K562 (cell line): ENCODE results near the gene CD36. TPM values are rescaled to one million over a fixed set of nuclear protein-coding genes. Genes with fewer than 3 reads are reported as not detected.

Source experiments
- ATAC-seq: fragments of 200-7000 bp; cut with Tn5 transposase; 3 replicates; pipeline ENCODE4 v1.9.1; 2020; ENCODE audit warnings: moderate library complexity
- BruUV-seq: library from RNA; stranded (reverse); fragments of 400-500 nt; replicated peaks from 2 replicates; lab custom pipeline; 2021; lab: Mats Ljungman, UMichigan
- CTCF ChIA-PET: fragments of 300-600 bp; formaldehyde crosslinking; extraction: SDS; loops from one replicate; lab custom pipeline; 2021; ENCODE audit warnings: low intra/inter-chr PET ratio; lab: Yijun Ruan, JAX
- POLR2A ChIA-PET: fragments of 300-600, 350-650 bp; sonication (Branson Sonifier 250); formaldehyde crosslinking; extraction: SDS; loops from one replicate; lab custom pipeline; 2021; ENCODE audit warnings: antibody characterized with exemption, inconsistent platforms; lab: Yijun Ruan, JAX
- DNase-seq, 4 experiments: peaks; one replicate each; pipeline versions ENCODE4 v3.0.0 to v3.0.0-alpha.2; 2011 to 2018; ENCODE audit warnings: low spot score in 3 of 4, mixed read lengths in 3 of 4; ENCODE audit errors: extremely low read depth in 1 of 4
- FAIRE-seq: peaks from 2 replicates; lab custom pipeline; 2011; peaks lifted over from hg19 to GRCh38; lab: Jason Lieb, UNC
- H2AFZ ChIP-seq: 2 replicates; pipeline ENCODE4 v1.6.0; 2011; ENCODE audit warnings: low read depth, low read length, control low read depth, inconsistent platforms
- H3K27ac ChIP-seq: fragments of 200-600 bp; 3 replicates; pipeline ENCODE4 v1.8.0; 2011; ENCODE audit warnings: low read depth, mild to moderate bottlenecking, control low read depth, inconsistent platforms, low read length, moderate library complexity, mixed read lengths; ENCODE audit errors: extremely low read depth
- H3K27me3 ChIP-seq, 2 experiments: fragments of 300-600 bp in 1 of 2; 2 replicates in 1 of 2; 3 replicates in 1 of 2; pipeline versions ENCODE4 v1.6.0 to v1.8.0; 2011; ENCODE audit warnings: inconsistent platforms in 2 of 2, low read length in 2 of 2, mild to moderate bottlenecking in 1 of 2, mixed read lengths in 1 of 2, moderate library complexity in 1 of 2; ENCODE audit not compliant: control insufficient read depth in 2 of 2, insufficient read depth in 2 of 2
- H3K36me3 ChIP-seq: fragments of 300-600 bp; 3 replicates; pipeline ENCODE4 v1.8.0; 2011; ENCODE audit warnings: mild to moderate bottlenecking, low read length, inconsistent platforms; ENCODE audit not compliant: control insufficient read depth, insufficient read depth
- H3K4me1 ChIP-seq, 2 experiments: fragments of 200-600 bp in 1 of 2; replicated peaks in 1 of 2; 2 replicates in 1 of 2; 3 replicates in 1 of 2; pipeline versions ENCODE4 v1.5.1 to v1.8.0; 2011; ENCODE audit warnings: inconsistent platforms in 2 of 2, low read length in 2 of 2, mild to moderate bottlenecking in 1 of 2, mixed read lengths in 1 of 2, moderate library complexity in 1 of 2; ENCODE audit not compliant: control insufficient read depth in 2 of 2, insufficient read depth in 2 of 2
- H3K4me2 ChIP-seq: 2 replicates; pipeline ENCODE4 v1.6.1; 2011; ENCODE audit warnings: low read length, control low read depth, inconsistent platforms, mixed read lengths; ENCODE audit not compliant: insufficient read depth
- H3K4me3 ChIP-seq: fragments of 200-600 bp; sonication (generic), shearing (Covaris generic); 2 replicates; pipeline ENCODE4 v1.5.1; 2016; ENCODE audit warnings: control low read depth, inconsistent platforms
- H3K79me2 ChIP-seq: fragments of 200-600 bp; 3 replicates; pipeline ENCODE4 v1.8.0; 2011; ENCODE audit warnings: low read length, inconsistent platforms; ENCODE audit not compliant: control insufficient read depth, insufficient read depth
- H3K9ac ChIP-seq, 2 experiments: 2 replicates each; pipeline versions ENCODE4 v1.6.0 to v1.6.1; 2011; ENCODE audit warnings: low read depth in 2 of 2, low read length in 2 of 2, control low read depth in 1 of 2, inconsistent platforms in 1 of 2, mild to moderate bottlenecking in 1 of 2, mixed read lengths in 1 of 2; ENCODE audit not compliant: insufficient read depth in 1 of 2
- H3K9me1 ChIP-seq: one replicate; pipeline ENCODE4 v1.6.0; 2011; ENCODE audit warnings: inconsistent platforms, mild to moderate bottlenecking, low read length, moderate library complexity; ENCODE audit not compliant: control insufficient read depth, insufficient read depth
- H3K9me3 ChIP-seq: replicated peaks from 2 replicates; pipeline ENCODE4 v1.5.1; 2011; ENCODE audit warnings: low read depth, low read length, inconsistent platforms; ENCODE audit not compliant: control insufficient read depth, insufficient read depth
- H4K20me1 ChIP-seq: replicated peaks from 2 replicates; pipeline ENCODE4 v1.6.1; 2011; ENCODE audit warnings: low read length, inconsistent platforms, mixed read lengths; ENCODE audit not compliant: control insufficient read depth, insufficient read depth
- CREBBP ChIP-seq: IDR thresholded peaks from one replicate; pipeline ENCODE4 v1.6.1; 2012; ENCODE audit warnings: low read depth, mild to moderate bottlenecking, control low read depth, inconsistent platforms, low read length
- FOXA1 ChIP-seq: fragments of 450-650 bp; IDR thresholded peaks from 2 replicates; pipeline ENCODE4 v1.6.1; 2016; ENCODE audit warnings: mild to moderate bottlenecking, borderline replicate concordance
- FOXM1 ChIP-seq, 2 experiments: fragments of 450-650 bp in 1 of 2; sonication (generic) in 1 of 2; formaldehyde crosslinking in 1 of 2; IDR thresholded peaks; 2 replicates each; pipeline versions ENCODE4 v1.6.1 to v1.9.0; 2017 to 2022; ENCODE audit warnings: low read depth in 2 of 2, mild to moderate bottlenecking in 2 of 2, missing genetic modification reagents in 1 of 2, moderate library complexity in 1 of 2
- KAT7 ChIP-seq: sonication (generic); formaldehyde crosslinking; IDR thresholded peaks from 2 replicates; pipeline ENCODE4 v1.8.0; 2022; ENCODE audit warnings: missing genetic modification reagents, mild to moderate bottlenecking, borderline replicate concordance
- SAFB ChIP-seq: fragments of 200-400 bp; formaldehyde crosslinking; IDR thresholded peaks from 2 replicates; pipeline ENCODE4 v1.6.1; 2017; ENCODE audit warnings: low read depth, low read length, borderline replicate concordance
- SMARCC2 ChIP-seq: fragments of 450-650 bp; IDR thresholded peaks from 2 replicates; pipeline ENCODE4 v1.6.1; 2017; ENCODE audit warnings: antibody characterized with exemption, moderate library complexity, mild to moderate bottlenecking, low read depth
- ZFPM2 ChIP-seq: fragments of 250-450 bp; sonication (Bioruptor Pico); IDR thresholded peaks from 2 replicates; pipeline ENCODE4 v1.5.1; 2022; ENCODE audit warnings: mild to moderate bottlenecking
- WGBS: fragments of 100-300 bp; shearing (Covaris generic); methylation state at CpG from one replicate; pipeline ENCODE4 v1.1.6; 2016; ENCODE audit warnings: low coverage, mixed read lengths; ENCODE audit not compliant: insufficient coverage; ENCODE audit errors: missing lambda C conversion rate; 5-methylcytosine and 5-hydroxymethylcytosine counted together
- in situ Hi-C: fragments of 300-500 bp; cut with MboI; formaldehyde crosslinking; loops from 4 replicates; pipeline ENCODE4 v1.15.0; 2018; ENCODE audit warnings: inconsistent platforms, mixed read lengths
- intact Hi-C: fragments of 100-400 bp; cut with micrococcal nuclease; formaldehyde crosslinking; loops from 2 replicates; pipeline ENCODE4 v1.14.2; 2022
- polyA plus RNA-seq, 8 experiments: library from polyadenylated mRNA; depleted of rRNA in 4 of 8; stranded (reverse) in 5 of 8; unstranded in 3 of 8; fragments of >200 nt; fragmentation: Nextera tagmentation in 2 of 8; fragmentation: Illumina TruSeq in 1 of 8; extraction: Ambion mirVana in 2 of 8; extraction: Trizol in 1 of 8; gene quantifications; 2 replicates each; pipeline versions ENCODE4 v1.2.1 to v1.2.3, GENCODE V29; 2011 to 2014; ENCODE audit warnings: inconsistent platforms in 1 of 8, missing spikeins in 1 of 8
- total RNA-seq, 7 experiments: library from RNA; depleted of rRNA in 6 of 7; stranded (reverse); fragments of >200 nt in 6 of 7; fragmentation: Illumina TruSeq in 2 of 7; extraction: Trizol in 2 of 7; gene quantifications; 2 replicates each; pipeline versions ENCODE4 v1.2.1 to v1.2.3, GENCODE V29; 2011 to 2021; ENCODE audit warnings: low replicate concordance in 1 of 7
- TF ChIP-seq, protein P1 (sequence below): fragments of 450-650 bp; IDR thresholded peaks from 2 replicates; pipeline ENCODE4 v1.6.1; 2018; ENCODE audit warnings: mild to moderate bottlenecking, low read depth; ENCODE audit not compliant: partially characterized antibody
- TF ChIP-seq, protein P2 (sequence below): fragments of 200-800 bp; sonication (Bioruptor generic); IDR thresholded peaks from 2 replicates; pipeline ENCODE4 v1.6.1; 2016; ENCODE audit warnings: missing genetic modification characterization, missing compliant biosample characterization
- TF ChIP-seq, protein P3 (sequence below): sonication (generic); formaldehyde crosslinking; IDR thresholded peaks from 2 replicates; pipeline ENCODE4 v1.8.1; 2023; ENCODE audit warnings: mild to moderate bottlenecking, missing genetic modification reagents

The CD36 gene
- total and polyA plus RNA-seq, 9 of the 15 experiments (the other 6 are each of a cell fraction or from before 2014, with no cell fraction given), result 0.09 to 4.0 (median 0.42) TPM

DNA sequence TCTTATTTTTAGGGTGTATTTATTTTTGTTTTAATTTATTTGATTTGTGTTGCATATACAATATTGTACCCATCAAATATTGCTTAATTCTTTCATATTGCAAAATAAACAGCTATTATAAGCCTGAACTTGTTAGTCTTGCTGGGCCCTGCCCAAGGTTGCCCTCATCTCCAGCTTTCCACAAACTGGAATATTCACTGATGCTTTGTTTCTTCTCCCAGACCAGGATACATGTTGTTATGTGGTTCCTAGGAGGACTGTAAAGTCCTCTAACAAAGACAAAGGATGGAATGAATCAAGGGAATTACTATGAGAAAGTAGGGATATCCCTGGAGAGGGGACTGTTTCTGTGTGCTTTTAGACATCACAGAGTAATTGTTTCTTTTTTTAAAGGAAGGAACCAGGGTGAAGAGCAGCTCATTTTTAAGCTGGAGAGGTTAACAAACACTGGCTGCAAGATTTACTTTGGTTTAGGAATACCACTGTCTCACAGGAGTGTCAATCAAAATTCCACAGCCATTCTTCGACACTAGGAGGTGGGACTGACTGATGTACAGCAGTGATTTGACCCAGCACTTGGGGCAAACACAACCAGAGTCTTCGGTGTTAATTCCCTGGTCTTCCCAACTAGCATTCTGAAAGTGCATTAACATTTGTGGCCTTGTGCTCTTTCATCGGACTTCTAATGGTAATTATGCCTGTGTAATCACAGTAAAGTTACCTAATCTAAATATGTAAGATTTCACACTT is 14.8 kb upstream of the CD36 start (continued):
- TF ChIP-seq, protein P1, sequence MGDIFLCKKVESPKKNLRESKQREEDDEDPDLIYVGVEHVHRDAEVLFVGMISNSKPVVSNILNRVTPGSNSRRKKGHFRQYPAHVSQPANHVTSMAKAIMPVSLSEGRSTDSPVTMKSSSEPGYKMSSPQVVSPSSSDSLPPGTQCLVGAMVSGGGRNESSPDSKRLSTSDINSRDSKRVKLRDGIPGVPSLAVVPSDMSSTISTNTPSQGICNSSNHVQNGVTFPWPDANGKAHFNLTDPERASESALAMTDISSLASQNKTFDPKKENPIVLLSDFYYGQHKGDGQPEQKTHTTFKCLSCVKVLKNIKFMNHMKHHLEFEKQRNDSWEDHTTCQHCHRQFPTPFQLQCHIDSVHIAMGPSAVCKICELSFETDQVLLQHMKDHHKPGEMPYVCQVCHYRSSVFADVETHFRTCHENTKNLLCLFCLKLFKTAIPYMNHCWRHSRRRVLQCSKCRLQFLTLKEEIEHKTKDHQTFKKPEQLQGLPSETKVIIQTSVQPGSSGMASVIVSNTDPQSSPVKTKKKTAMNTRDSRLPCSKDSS, result no peak
- no peak for TF ChIP-seq KAT7 (CRISPR knock-in tag)

DNA sequence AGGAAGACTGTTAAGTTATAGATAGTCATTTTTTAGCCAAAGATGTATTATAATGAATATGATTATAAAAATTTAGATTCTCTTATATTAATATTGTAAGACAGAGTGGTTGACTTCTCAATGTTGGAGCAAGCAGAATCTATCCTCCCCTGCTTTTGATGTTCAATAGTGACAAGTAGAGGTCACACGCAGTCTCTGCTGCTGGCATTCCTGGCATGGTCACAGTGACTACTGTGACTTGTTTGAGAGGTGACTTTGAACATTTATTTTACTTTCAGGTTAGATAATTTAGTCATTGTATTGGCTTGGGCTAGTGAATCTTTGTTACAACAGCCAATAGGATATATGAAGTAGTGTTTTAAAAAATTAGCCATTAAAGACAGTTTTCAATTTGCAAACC is 13.7 kb upstream of the CD36 start:
- ChIA-PET CTCF (no interaction called here), POLR2A (no interaction called here)
- H3K27me3 ChIP-seq, result no peaks in the 10 kb centered on the region
- no peak overlapping the region for H3K4me3 ChIP-seq
- H3K79me2 ChIP-seq, result no peaks in the 10 kb centered on the region
- H3K9me3 ChIP-seq, result no peaks in the 10 kb centered on the region
- no peak overlapping the region for H3K4me2 ChIP-seq
- ATAC-seq (no peak), DNase-seq (no peak), FAIRE-seq (no peak)
- H2AFZ ChIP-seq, result no peak overlapping the region
- no TSS peak for BruUV-seq
- no peaks in the 10 kb centered on the region for H3K9me1 ChIP-seq
- H3K4me1 ChIP-seq, result no peaks in the 10 kb centered on the region
- 0% methylated on average over 1 of the region's 1 CpG for WGBS
- no peaks in the 10 kb centered on the region for H3K36me3 ChIP-seq
- no peaks in the 10 kb centered on the region for H4K20me1 ChIP-seq
- intact Hi-C loops, result no loop called here
- H3K9ac ChIP-seq, result no peak overlapping the region
- in situ Hi-C loops, result no loop called here
- no peak overlapping the region for H3K27ac ChIP-seq
- TF ChIP-seq, protein P2, sequence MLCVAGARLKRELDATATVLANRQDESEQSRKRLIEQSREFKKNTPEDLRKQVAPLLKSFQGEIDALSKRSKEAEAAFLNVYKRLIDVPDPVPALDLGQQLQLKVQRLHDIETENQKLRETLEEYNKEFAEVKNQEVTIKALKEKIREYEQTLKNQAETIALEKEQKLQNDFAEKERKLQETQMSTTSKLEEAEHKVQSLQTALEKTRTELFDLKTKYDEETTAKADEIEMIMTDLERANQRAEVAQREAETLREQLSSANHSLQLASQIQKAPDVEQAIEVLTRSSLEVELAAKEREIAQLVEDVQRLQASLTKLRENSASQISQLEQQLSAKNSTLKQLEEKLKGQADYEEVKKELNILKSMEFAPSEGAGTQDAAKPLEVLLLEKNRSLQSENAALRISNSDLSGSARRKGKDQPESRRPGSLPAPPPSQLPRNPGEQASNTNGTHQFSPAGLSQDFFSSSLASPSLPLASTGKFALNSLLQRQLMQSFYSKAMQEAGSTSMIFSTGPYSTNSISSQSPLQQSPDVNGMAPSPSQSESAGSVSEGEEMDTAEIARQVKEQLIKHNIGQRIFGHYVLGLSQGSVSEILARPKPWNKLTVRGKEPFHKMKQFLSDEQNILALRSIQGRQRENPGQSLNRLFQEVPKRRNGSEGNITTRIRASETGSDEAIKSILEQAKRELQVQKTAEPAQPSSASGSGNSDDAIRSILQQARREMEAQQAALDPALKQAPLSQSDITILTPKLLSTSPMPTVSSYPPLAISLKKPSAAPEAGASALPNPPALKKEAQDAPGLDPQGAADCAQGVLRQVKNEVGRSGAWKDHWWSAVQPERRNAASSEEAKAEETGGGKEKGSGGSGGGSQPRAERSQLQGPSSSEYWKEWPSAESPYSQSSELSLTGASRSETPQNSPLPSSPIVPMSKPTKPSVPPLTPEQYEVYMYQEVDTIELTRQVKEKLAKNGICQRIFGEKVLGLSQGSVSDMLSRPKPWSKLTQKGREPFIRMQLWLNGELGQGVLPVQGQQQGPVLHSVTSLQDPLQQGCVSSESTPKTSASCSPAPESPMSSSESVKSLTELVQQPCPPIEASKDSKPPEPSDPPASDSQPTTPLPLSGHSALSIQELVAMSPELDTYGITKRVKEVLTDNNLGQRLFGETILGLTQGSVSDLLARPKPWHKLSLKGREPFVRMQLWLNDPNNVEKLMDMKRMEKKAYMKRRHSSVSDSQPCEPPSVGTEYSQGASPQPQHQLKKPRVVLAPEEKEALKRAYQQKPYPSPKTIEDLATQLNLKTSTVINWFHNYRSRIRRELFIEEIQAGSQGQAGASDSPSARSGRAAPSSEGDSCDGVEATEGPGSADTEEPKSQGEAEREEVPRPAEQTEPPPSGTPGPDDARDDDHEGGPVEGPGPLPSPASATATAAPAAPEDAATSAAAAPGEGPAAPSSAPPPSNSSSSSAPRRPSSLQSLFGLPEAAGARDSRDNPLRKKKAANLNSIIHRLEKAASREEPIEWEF (CRISPR knock-in tag), result no peak
- TF ChIP-seq SMARCC2 (no peak), SAFB (no peak), FOXA1 (no peak), CREBBP (no peak), ZFPM2 (CRISPR knock-in tag) (no peak), FOXM1 (IDR thresholded peaks at IDR 0.05; ENCODE audit: low read depth) (no peak), FOXM1 (CRISPR knock-in tag; IDR thresholded peaks at IDR 0.05; ENCODE audit: low read depth) (no peak)
- TF ChIP-seq, protein P3, sequence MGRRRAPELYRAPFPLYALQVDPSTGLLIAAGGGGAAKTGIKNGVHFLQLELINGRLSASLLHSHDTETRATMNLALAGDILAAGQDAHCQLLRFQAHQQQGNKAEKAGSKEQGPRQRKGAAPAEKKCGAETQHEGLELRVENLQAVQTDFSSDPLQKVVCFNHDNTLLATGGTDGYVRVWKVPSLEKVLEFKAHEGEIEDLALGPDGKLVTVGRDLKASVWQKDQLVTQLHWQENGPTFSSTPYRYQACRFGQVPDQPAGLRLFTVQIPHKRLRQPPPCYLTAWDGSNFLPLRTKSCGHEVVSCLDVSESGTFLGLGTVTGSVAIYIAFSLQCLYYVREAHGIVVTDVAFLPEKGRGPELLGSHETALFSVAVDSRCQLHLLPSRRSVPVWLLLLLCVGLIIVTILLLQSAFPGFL, result no peak
